ENCODE data around the gene ZNF93.

DNA sequence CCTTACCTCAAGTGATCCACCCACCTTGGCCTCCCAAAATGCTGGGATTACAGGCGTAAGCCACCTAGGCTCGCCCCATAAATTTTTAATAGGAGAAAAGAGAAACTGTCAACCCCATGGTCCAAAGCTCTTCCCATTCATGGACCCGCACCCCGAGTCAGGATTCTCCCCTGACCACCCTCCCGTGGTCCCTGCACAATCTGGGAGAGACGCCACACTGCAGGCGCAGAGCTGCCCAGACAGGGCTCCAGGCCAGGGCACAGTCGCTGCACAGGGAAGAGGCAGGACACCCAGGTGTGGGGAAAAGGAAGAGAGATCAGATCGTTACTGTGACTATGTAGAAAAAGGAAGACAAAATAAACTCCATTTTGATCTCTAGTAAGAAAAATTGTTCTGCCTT lies 54.5 kb downstream of the ZNF93 start:
- TF ChIP-seq, protein P1, sequence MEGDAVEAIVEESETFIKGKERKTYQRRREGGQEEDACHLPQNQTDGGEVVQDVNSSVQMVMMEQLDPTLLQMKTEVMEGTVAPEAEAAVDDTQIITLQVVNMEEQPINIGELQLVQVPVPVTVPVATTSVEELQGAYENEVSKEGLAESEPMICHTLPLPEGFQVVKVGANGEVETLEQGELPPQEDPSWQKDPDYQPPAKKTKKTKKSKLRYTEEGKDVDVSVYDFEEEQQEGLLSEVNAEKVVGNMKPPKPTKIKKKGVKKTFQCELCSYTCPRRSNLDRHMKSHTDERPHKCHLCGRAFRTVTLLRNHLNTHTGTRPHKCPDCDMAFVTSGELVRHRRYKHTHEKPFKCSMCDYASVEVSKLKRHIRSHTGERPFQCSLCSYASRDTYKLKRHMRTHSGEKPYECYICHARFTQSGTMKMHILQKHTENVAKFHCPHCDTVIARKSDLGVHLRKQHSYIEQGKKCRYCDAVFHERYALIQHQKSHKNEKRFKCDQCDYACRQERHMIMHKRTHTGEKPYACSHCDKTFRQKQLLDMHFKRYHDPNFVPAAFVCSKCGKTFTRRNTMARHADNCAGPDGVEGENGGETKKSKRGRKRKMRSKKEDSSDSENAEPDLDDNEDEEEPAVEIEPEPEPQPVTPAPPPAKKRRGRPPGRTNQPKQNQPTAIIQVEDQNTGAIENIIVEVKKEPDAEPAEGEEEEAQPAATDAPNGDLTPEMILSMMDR (conservative IDR thresholded peaks at IDR 0.05; ENCODE audit: low read length): no peak
- TF ChIP-seq EZH2phosphoT487 (IDR thresholded peaks at IDR 0.05; ENCODE audit: borderline replicate concordance, low read depth, low read length): no peak

Data from OCI-LY7 (cell line).